Heart right ventricle (tissue), 16 donors: Measurements from ENCODE around the gene BRPF1. TPM values are rescaled to one million over a fixed set of nuclear protein-coding genes. Genes with fewer than 3 reads are reported as not detected.

Experiments used
- ATAC-seq, 8 donors: fragments of 200-7000 bp; cut with Tn5 transposase; one replicate each; pipeline ENCODE4 v1.9.1; 2020; ENCODE audit warnings: mild to moderate bottlenecking in 8 of 8, moderate library complexity in 8 of 8, moderate number of reproducible peaks in 1 of 8
- DNase-seq, 2 donors: peaks; one replicate each; pipeline ENCODE4 v3.0.0-alpha.2; 2020
- H3K27ac ChIP-seq, 10 donors: fragments of 200-600 bp; sonication (generic) in 2 of 10; one replicate each; pipeline versions ENCODE4 v1.5.0 to v1.8.0; 2020 to 2022; ENCODE audit warnings: mild to moderate bottlenecking in 3 of 10
- H3K27me3 ChIP-seq, 7 donors: fragments of 200-600 bp; one replicate each; pipeline ENCODE4 v1.8.0; 2021 to 2022; ENCODE audit warnings: mild to moderate bottlenecking in 2 of 7
- H3K36me3 ChIP-seq, 9 donors: fragments of 200-600 bp; sonication (generic) in 1 of 9; one replicate each; pipeline versions ENCODE4 v1.5.0 to v1.8.0; 2020 to 2022; ENCODE audit warnings: mild to moderate bottlenecking in 2 of 9
- H3K4me1 ChIP-seq, 9 donors: fragments of 200-600 bp; sonication (generic) in 1 of 9; one replicate each; pipeline versions ENCODE4 v1.5.0 to v1.8.0; 2020 to 2022; ENCODE audit warnings: mild to moderate bottlenecking in 4 of 9
- H3K4me3 ChIP-seq, 10 donors: fragments of 200-600 bp; sonication (generic) in 2 of 10; one replicate each; pipeline versions ENCODE4 v1.5.0 to v1.8.0; 2020 to 2022; ENCODE audit warnings: mild to moderate bottlenecking in 7 of 10, moderate library complexity in 2 of 10
- H3K9me3 ChIP-seq, 11 donors: fragments of 200-600 bp in 10 of 11; sonication (generic) in 2 of 11; one replicate each; pipeline versions ENCODE4 v1.5.0 to v1.8.0; 2013 to 2022; ENCODE audit warnings: mild to moderate bottlenecking in 2 of 11, control low read depth in 1 of 11, moderate library complexity in 1 of 11
- CTCF ChIP-seq, 9 donors: fragments of 200-600 bp; sonication (generic) in 2 of 9; IDR thresholded peaks; one replicate each; pipeline versions ENCODE4 v1.5.0 to v1.8.0; 2021 to 2022; ENCODE audit warnings: antibody characterized with exemption in 9 of 9, mild to moderate bottlenecking in 5 of 9, moderate library complexity in 1 of 9
- WGBS, 2 donors: extraction: QIAGEN DNeasy Blood & Tissue Kit; methylation state at CpG; one replicate each; pipeline ENCODE4 v1.1.7; 2013; ENCODE audit warnings: inconsistent platforms in 1 of 2; 5-methylcytosine and 5-hydroxymethylcytosine counted together
- intact Hi-C, 10 donors: fragments of 100-400 bp; cut with DNase I; formaldehyde crosslinking; loops; one replicate each; pipeline versions ENCODE4 v1.11.1 to v1.14.2; 2022
- polyA plus RNA-seq, 2 donors: library from polyadenylated mRNA; stranded (reverse); fragments of 200-250 nt; gene quantifications; one replicate each; pipeline ENCODE4 v1.2.3, GENCODE V29; 2013
- total RNA-seq, 10 donors: library from RNA; stranded (reverse); fragmentation: NEBNext Ultra II Directional in 3 of 10; extraction: Animal tissue kit (Norgen Biotek cat#: 25700) in 3 of 10; gene quantifications; one replicate each; pipeline versions ENCODE4 v1.2.1 to v1.2.4, GENCODE V29; 2021 to 2023
- donor health status: Arrhythmogenic right ventricular cardiomyopathy.
- donor health status: ischemic (EF 13 %, LVEDD 7.1; RV severe dilation, severe dysfunction).
- donor health status: healthy with polysubstance abuse.
- donor health status: DM: no; HTN: yes; CAD: no.
- donor health status: DM: no; HTN: no; CAD: no.
- donor health status: ischemic (EF 25% LVEDD 6.9; RV normal size, moderate dysfunction).
- donor health status: ischemic (EF 25% LVEDD 5.7; RV mildly dilated, moderate dysfunction).
- donor health status: healthy.
- donor health status: DM: yes; HTN: yes; CAD: no.
- donor health status: Ischemic cardiomyopathy.
- donor health status: ischemic (EF 35%, LVEDD 5.7; RV mildly dilated, moderate dysfunction).
- donor health status: nonischemic (EF 11% LVEDD 7.7; RV severe dilation, severe dysfunction).
- donor health status: DM: yes; HTN: yes; CAD: no.
- donor health status: PGD.
- donor health status: ischemic (EF 29% LVEDD 5.4; RV normal size, mild dysfunction).
- donor health status: nonischemic (EF 23%, LVEDD 6.1; RV moderate dilation, normal function).

Gene BRPF1
- total and polyA plus RNA-seq, 12 donors, result 7.3 to 15.1 (median 8.7) TPM

DNA sequence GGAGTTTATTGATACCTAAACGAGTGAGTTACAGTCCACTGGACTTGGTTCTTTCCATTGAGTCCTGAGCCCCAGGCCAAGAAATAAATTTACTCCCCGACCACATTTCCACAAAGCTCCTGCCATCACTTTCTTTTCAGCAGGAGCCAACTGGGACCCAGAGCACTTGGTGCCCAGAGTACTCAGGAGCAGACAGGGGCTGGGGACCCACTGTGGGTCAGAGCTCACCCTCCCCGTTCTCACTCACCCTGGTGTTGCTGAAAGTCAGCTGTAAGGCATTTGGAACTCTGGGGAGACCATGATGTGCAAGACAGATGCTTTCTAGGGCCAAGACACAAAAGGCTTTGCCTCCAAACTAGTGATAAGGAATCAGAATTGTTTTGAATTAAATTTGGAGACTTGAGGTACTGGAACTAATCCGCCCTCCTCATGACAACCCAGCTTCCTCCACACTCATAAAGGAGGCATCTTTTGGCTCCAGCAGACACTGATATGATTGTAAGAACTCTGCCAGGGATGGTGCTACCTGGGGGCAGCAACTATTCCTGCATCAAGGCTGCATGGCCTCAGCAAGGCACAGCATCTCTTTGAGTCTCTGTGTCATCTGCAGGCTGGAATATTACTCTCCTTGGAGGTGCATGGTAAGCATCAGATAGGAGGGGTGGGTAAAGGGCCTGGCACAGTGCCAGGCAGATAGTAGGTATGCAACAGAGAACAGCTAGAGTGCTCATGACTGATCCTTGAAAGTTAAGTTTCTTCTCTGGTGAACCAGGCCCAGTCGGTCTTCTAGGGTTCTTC is 45.6 kb downstream of the BRPF1 start:
- WGBS, 2 donors, result 70 to 87% methylated on average over 5 of the region's 5 CpGs
- DNase-seq, result no peak
- peaks cover 0 to 55% (median 0%) of the 10 kb centered on the region in 9 donors for H3K4me1 ChIP-seq

DNA sequence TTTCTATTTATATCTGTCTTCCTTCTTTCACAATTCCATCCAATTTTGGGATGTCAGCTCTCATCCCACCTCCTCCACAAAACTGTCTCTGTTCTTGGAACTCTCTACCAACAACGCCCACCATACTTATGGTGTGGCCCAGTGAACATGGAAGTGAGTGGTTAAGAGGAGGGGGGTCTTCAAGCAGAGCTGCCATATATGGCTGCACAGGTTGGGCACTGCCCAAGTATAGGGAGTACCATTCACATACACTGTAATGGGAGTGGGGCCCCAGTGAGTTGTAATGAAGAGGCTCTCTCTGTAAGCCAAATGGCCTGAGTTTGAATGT is 46.1 kb downstream of the BRPF1 start:
- TF ChIP-seq CTCF (IDR thresholded peaks at IDR 0.05), result no peak
- ATAC-seq (no peak), DNase-seq (no peak)
- intact Hi-C loops, result no loop called here
- Histone ChIP-seq H3K4me1 (peaks cover 0 to 59% (median 0%) of the 10 kb centered on the region in 9 donors), H3K36me3 (peaks cover 0 to 32% (median 22%) of the 10 kb centered on the region in 9 donors), H3K27me3 (no peaks in the 10 kb centered on the region), H3K9me3 (no peaks in the 10 kb centered on the region), H3K4me3 (no peak overlapping the region), H3K27ac (peak overlapping the region in 1 of 10 donors; percentile 90)
- WGBS, 2 donors, result 91 to 97% methylated on average over 1 of the region's 1 CpG

More for the DNA sequence above, 45.6 kb downstream of the BRPF1 start:
- H3K36me3 ChIP-seq, result peaks cover 0 to 27% (median 16%) of the 10 kb centered on the region in 9 donors
- H3K9me3 ChIP-seq, result no peaks in the 10 kb centered on the region
- no peak for ATAC-seq
- H3K4me3 ChIP-seq, result no peak overlapping the region
- intact Hi-C loops, result no loop called here
- TF ChIP-seq CTCF (IDR thresholded peaks at IDR 0.05), result no peak
- no peaks in the 10 kb centered on the region for H3K27me3 ChIP-seq
- H3K27ac ChIP-seq, result peak overlapping the region in 1 of 10 donors; percentile 90

DNA sequence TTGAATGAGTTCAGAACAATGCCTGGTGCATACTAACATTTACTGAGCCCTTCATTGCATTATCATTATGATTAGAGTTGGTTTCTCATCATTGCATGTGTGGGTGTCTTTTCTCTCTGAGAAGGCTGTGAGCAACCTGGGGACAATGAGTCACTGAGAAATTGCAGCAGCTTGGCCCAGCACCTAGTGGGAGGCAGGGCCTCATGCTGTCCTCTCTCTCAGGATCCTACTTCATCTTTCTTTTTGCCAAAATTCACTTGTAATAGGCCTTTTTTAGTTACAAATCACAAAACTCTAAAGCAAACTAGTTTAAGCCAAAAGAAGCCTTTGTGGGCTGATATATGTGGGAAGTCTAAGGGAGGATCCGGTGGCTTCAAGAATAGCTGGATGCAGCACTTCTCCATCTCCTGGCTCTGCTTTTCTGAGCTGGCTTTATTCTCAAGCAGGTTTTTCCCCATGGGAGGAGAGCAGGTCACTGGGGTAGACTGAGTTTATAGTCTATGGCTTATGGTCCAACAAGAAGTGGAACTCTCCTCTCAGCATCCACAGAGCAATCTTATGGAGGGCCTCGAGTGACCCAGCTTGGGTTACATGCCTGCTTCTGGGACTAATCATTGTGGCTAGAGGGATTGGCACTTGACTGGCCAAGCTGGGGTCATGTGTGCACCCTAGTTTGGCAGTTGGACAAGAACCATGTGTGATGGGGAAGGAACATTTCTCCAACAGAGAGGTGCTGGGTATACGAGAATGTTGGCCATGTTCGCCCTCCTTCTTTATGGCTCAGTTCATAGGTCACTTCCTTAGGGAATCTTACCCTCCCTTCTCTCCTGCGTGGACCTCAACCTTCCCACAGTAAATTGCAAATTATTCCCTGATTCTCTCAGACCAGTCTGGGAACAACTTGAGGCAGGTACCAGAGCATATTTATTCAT is 46.9 kb downstream of the BRPF1 start:
- ATAC-seq, result peak in 1 of 8 donors; percentile 55
- TF ChIP-seq CTCF (IDR thresholded peaks at IDR 0.05), result no peak

DNA sequence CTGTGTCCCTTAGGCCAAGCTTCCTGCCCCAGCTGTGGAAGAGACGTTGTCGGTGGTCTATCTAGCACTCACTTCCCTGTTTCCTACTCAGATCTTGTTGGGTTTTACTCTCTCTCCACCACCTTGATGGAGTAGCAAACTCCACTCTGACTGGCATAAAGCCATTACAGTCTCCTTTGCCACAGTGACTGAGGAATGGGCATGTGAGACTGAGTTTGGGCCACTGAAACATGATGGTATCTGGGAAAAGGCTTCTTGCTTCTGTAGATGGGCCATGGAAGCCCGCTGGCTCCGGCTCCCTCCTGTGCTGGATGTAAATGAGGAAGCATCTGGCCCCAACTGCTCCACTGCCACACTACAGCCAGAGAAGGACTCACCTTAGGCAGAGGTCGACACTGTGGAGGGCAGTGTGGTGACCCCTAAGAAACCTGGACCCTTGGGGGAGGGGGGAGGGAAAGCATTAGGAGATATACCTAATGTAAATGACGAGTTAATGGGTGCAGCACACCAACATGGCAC is 47.6 kb downstream of the BRPF1 start:
- no peak overlapping the region for H3K4me3 ChIP-seq
- peak overlapping the region in 1 of 10 donors; percentile 90 for H3K27ac ChIP-seq
- peaks cover 0 to 47% (median 31%) of the 10 kb centered on the region in 9 donors for H3K36me3 ChIP-seq
- no peaks in the 10 kb centered on the region for H3K9me3 ChIP-seq
- ATAC-seq, result no peak
- no peak for DNase-seq
- intact Hi-C loops, result no loop called here
- peaks cover 0 to 63% (median 0%) of the 10 kb centered on the region in 9 donors for H3K4me1 ChIP-seq
- no peaks in the 10 kb centered on the region for H3K27me3 ChIP-seq
- 80% methylated on average over 6 of the region's 6 CpGs for WGBS, 2 donors
- no peak for TF ChIP-seq CTCF (IDR thresholded peaks at IDR 0.05)

More for the DNA sequence above, 46.9 kb downstream of the BRPF1 start:
- Histone ChIP-seq H3K4me3 (no peak overlapping the region), H3K27ac (peak overlapping the region in 1 of 10 donors; percentile 90), H3K36me3 (peaks cover 0 to 40% (median 24%) of the 10 kb centered on the region in 9 donors), H3K4me1 (peaks cover 0 to 63% (median 0%) of the 10 kb centered on the region in 9 donors), H3K27me3 (no peaks in the 10 kb centered on the region), H3K9me3 (no peaks in the 10 kb centered on the region)
- intact Hi-C loops, result no loop called here
- 81 to 82% methylated on average over 5 of the region's 5 CpGs for WGBS, 2 donors
- DNase-seq, result no peak
